ENCODE measurements around the gene HDAC4. TPM values are rescaled to one million over a fixed set of nuclear protein-coding genes. Genes with fewer than 3 reads are reported as not detected.

HDAC4 gene
- total RNA-seq, 1 experiment from 2014 or later, result 32.0 TPM

- Histone ChIP-seq H3K56ac (ENCODE audit: insufficient read length, low read depth, low read length) (no peak overlapping the region), H3K4ac (ENCODE audit: low read depth, low read length) (no peak overlapping the region), H2AFZ (ENCODE audit: low read length) (no peak overlapping the region), H2AK5ac (ENCODE audit: insufficient read length, low read length) (no peak overlapping the region), H3K14ac (ENCODE audit: insufficient read depth, low read length) (no peak overlapping the region), H3K4me2 (ENCODE audit: insufficient read depth, insufficient read length, low read length) (no peak overlapping the region), H3K79me2 (ENCODE audit: insufficient read depth, low read length) (peaks cover 4% of the 10 kb centered on the region; the same call in 1 of the 2 replicates), H3K18ac (ENCODE audit: insufficient read length, low read depth, low read length) (no peak overlapping the region), H3K9ac (ENCODE audit: extremely low read depth, insufficient read length, low read length) (no peak overlapping the region), H3K23ac (ENCODE audit: insufficient read length, low read depth, low read length) (no peak overlapping the region), H2BK15ac (ENCODE audit: low read depth, low read length) (no peak overlapping the region), H3T11ph (ENCODE audit: low read length) (no peak overlapping the region), H4K8ac (replicated peaks; ENCODE audit: insufficient read length, low read depth, low read length) (no peak overlapping the region), H3K23me2 (ENCODE audit: insufficient read length, low read depth, low read length, poor library complexity, severe bottlenecking) (no peaks in the 10 kb centered on the region), H2BK12ac (ENCODE audit: insufficient read length, low read depth, low read length) (no peak overlapping the region), H3K27me3 (ENCODE audit: insufficient read depth, low read length) (no peaks in the 10 kb centered on the region), H4K91ac (ENCODE audit: insufficient read length, low read depth, low read length) (no peak overlapping the region), H3K4me1 (ENCODE audit: insufficient read depth, low read length) (no peaks in the 10 kb centered on the region), H2BK120ac (ENCODE audit: low read depth, low read length, poor library complexity, severe bottlenecking) (no peak overlapping the region), H3K27ac (ENCODE audit: insufficient read length, low read depth, low read length) (no peak overlapping the region), H3K9me3 (ENCODE audit: control insufficient read depth, low read depth, low read length) (no peaks in the 10 kb centered on the region), H2BK5ac (ENCODE audit: insufficient read length, low read length) (no peak overlapping the region), H2BK20ac (ENCODE audit: low read depth, low read length, poor library complexity, severe bottlenecking) (no peak overlapping the region), H3K79me1 (ENCODE audit: insufficient read depth, low read depth, low read length, poor library complexity, severe bottlenecking) (peaks cover 10% of the 10 kb centered on the region), H4K20me1 (ENCODE audit: control insufficient read depth, insufficient read depth, insufficient read length) (peaks cover 6% of the 10 kb centered on the region), H4K5ac (ENCODE audit: insufficient read length, low read depth, low read length) (no peak overlapping the region)
- Mint-ChIP-seq H3K4me3 (no peak overlapping the region), H3K27ac (no peak overlapping the region; a peak in 1 of 7 replicates), H3K36me3 (ENCODE audit: insufficient read depth in 1 of 3, low read depth in 3 of 3) (no peaks in the 10 kb centered on the region; a peak in 2 of 7 replicates), H3K4me1 (peaks cover 27 to 31% of the 10 kb centered on the region in 2 experiments), H3K9me3 (no peaks in the 10 kb centered on the region), H3K27me3 (ENCODE audit: low read depth) (no peaks in the 10 kb centered on the region; the same call in 1 of the 2 replicates)
- no peak for TF ChIP-seq CTCF (conservative IDR thresholded peaks at IDR 0.05)
- no CpG with 5 or more reads among the region's 8 CpGs for WGBS (ENCODE audit: extremely low coverage, insufficient read length, low lambda C conversion rate)
- DNase-seq, result no peak
These were observed 93.6 kb downstream of the HDAC4 start for GRCh38 chr2:239307221-239307569.
